Body of pancreas (tissue), 4 donors: Measurements from ENCODE around the gene MYL4.

ENCODE experiments used
- POLR2A ChIP-seq, 3 donors: fragments of 450-650 bp; IDR thresholded peaks; one replicate each; pipeline ENCODE4 v1.6.1; 2016; ENCODE audit warnings: antibody characterized with exemption in 3 of 3, mild to moderate bottlenecking in 2 of 3
- TF ChIP-seq, protein P1 (sequence below), 7 experiments: fragments of 450-650 bp in 4 of 7; fragments of 200-600 bp in 3 of 7; sonication (generic) in 3 of 7; IDR thresholded peaks; one replicate each; pipeline ENCODE4 v1.5.1; 2016 to 2019; ENCODE audit warnings: antibody characterized with exemption in 7 of 7

DNA sequence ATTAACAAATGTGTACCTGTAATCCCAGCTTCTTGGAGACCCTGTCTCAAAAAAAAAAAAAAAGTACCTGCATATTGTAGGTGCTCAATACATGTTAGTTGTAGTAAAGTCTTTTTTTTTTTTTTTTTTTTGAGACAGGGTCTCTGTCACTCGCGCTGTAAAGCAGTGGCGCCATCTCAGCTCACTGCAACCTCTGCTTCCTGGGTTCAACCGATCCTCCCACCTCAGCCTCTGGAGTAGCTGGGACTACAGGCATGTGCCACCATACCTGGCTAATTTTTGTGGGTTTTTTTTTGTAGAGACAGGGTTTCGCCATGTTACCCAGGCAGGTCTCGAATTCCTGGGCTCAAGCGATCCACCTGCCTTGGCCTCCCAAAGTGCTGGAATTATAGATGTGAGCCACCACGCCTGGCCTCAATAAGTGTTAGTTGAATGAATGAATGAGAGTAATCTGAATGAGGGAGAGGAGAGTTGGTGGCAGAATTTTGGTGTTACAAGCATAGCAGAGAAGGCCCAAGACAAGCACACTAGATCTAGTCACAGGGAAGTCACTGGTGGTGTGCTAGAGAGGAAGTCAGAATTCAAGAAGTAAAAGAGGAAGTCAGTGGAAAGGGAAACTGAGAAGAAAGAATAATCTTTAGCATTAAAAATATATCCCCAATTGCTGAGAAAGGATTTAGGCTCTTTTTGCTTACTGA lies 9.4 kb upstream of the MYL4 start:
- TF ChIP-seq, protein P1, sequence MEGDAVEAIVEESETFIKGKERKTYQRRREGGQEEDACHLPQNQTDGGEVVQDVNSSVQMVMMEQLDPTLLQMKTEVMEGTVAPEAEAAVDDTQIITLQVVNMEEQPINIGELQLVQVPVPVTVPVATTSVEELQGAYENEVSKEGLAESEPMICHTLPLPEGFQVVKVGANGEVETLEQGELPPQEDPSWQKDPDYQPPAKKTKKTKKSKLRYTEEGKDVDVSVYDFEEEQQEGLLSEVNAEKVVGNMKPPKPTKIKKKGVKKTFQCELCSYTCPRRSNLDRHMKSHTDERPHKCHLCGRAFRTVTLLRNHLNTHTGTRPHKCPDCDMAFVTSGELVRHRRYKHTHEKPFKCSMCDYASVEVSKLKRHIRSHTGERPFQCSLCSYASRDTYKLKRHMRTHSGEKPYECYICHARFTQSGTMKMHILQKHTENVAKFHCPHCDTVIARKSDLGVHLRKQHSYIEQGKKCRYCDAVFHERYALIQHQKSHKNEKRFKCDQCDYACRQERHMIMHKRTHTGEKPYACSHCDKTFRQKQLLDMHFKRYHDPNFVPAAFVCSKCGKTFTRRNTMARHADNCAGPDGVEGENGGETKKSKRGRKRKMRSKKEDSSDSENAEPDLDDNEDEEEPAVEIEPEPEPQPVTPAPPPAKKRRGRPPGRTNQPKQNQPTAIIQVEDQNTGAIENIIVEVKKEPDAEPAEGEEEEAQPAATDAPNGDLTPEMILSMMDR (IDR thresholded peaks at IDR 0.05) = no peak
- TF ChIP-seq POLR2A (IDR thresholded peaks at IDR 0.05) = no peak
